Tibial artery (tissue), 4 donors: Measurements from ENCODE around the gene IRGC.

Source experiments
- DNase-seq, 2 donors: peaks; one replicate each; pipeline ENCODE4 v3.0.0-alpha.2; 2019
- H3K27ac ChIP-seq, 2 donors: fragments of 200-600 bp; sonication (generic) in 1 of 2; 1 replicate in 1 of 2; 2 replicates in 1 of 2; pipeline ENCODE4 v1.5.1; 2018 to 2019; ENCODE audit warnings: mild to moderate bottlenecking in 1 of 2
- H3K27me3 ChIP-seq, 2 donors: fragments of 200-600 bp; sonication (generic) in 1 of 2; one replicate each; pipeline versions ENCODE4 v1.5.1 to v1.6.0; 2016 to 2019
- H3K36me3 ChIP-seq, 3 donors: fragments of 200-600 bp; sonication (generic) in 2 of 3; one replicate each; pipeline ENCODE4 v1.5.1; 2016 to 2019; ENCODE audit warnings: mild to moderate bottlenecking in 2 of 3
- H3K4me1 ChIP-seq, 4 donors: fragments of 200-600 bp; sonication (generic) in 2 of 4; 1 replicate in 3 of 4; 2 replicates in 1 of 4; pipeline ENCODE4 v1.5.1; 2016 to 2019
- H3K4me3 ChIP-seq, 2 donors: fragments of 200-600 bp; sonication (generic) in 1 of 2; 1 replicate in 1 of 2; 2 replicates in 1 of 2; pipeline ENCODE4 v1.5.1; 2018 to 2019; ENCODE audit warnings: mild to moderate bottlenecking in 2 of 2
- H3K9me3 ChIP-seq, 3 donors: fragments of 200-600 bp; sonication (generic) in 1 of 3; one replicate each; pipeline ENCODE4 v1.5.1; 2016 to 2019
- CTCF ChIP-seq, 2 experiments: fragments of 200-600 bp in 1 of 2; fragments of 450-650 bp in 1 of 2; IDR thresholded peaks; one replicate each; pipeline ENCODE4 v1.5.1; 2017 to 2019; ENCODE audit warnings: antibody characterized with exemption in 2 of 2, mild to moderate bottlenecking in 1 of 2, moderate library complexity in 1 of 2
- intact Hi-C: fragments of 100-400 bp; cut with DNase I; formaldehyde crosslinking; loops from one replicate; pipeline ENCODE4 v1.15.0; 2023; ENCODE audit warnings: low total_unique reads

IRGC gene

DNA sequence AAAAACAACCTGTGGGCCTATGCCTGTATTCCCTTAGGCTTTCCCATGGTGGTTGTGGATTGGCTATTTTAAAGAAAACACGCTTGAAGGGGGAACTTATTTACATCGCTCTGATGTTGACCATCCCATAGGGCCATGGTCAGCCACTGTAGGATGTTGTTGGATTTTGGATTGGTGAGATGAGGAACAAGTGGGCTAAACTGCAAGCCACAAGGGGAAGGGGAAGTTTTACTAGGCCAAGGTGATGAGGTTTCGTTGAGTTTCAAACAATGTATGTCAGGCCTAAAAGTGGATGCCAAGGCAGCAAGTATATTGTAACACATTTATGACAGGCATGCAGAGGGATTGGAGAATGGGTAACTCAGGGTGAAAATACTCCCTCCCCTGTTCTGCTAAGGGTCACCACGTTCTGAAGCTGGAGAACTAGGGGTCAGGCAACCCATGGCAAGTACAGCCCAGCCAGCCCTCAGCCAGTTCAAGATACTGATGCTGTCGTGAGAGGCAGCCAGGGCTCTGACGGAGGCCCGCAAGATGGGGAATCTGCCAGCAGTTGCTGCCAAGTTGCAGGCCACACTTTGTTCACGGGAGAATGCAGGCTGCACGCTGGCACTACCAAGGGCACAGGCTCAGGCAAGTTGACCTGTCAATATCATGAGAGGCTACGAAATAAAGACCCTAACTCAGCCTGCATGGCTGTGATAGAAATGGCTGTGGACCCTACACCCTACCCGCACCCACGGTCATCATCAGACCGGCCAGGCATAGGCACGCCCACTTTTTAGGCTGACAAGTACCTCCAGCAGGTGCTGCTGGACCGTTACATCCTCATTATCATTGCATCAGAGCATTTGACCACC lies 11.1 kb downstream of the IRGC start:
- no peaks in the 10 kb centered on the region for H3K9me3 ChIP-seq
- no peaks in the 10 kb centered on the region for H3K4me1 ChIP-seq
- H3K27me3 ChIP-seq = peaks cover 0 to 3% of the 10 kb centered on the region in 2 donors
- no peak overlapping the region for H3K4me3 ChIP-seq
- no peak for DNase-seq
- intact Hi-C loops = no loop called here
- no peak overlapping the region for H3K27ac ChIP-seq
- peaks cover 25 to 41% (median 41%) of the 10 kb centered on the region in 3 donors for H3K36me3 ChIP-seq
- no peak for TF ChIP-seq CTCF (IDR thresholded peaks at IDR 0.05)

GRCh38 chr19:43727593-43727853 lies 11.6 kb downstream of the IRGC start:
- no peak for TF ChIP-seq CTCF (IDR thresholded peaks at IDR 0.05)
- Histone ChIP-seq H3K4me3 (no peak overlapping the region), H3K36me3 (peaks cover 30 to 47% (median 46%) of the 10 kb centered on the region in 3 donors), H3K4me1 (no peaks in the 10 kb centered on the region), H3K9me3 (no peaks in the 10 kb centered on the region), H3K27me3 (peaks cover 0 to 3% of the 10 kb centered on the region in 2 donors), H3K27ac (no peak overlapping the region)
- DNase-seq = no peak
- intact Hi-C loops = no loop called here

DNA sequence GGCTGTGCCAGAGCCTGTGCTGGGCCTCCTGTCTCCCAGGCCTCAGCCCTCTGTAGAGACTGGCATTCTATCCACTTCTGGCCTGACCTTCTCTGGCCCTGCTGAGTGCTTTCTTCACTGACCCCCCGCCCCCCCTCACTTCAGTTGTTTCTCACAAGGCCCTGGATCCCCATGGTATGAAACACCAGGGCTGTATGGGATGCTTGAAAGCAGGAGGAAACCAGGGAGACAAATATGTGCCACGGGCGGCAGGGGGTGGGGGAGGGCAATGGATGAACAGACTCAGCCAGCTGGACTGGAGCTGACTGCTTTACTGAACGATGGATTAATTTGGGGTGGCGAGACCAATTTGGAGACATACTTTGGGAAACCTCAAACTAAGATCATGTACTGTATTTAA lies 14.0 kb downstream of the IRGC start:
- intact Hi-C loops = no loop called here
- no peak overlapping the region for H3K27ac ChIP-seq
- H3K36me3 ChIP-seq = peaks cover 41 to 70% (median 69%) of the 10 kb centered on the region in 3 donors
- no peak for DNase-seq
- no peak for TF ChIP-seq CTCF (IDR thresholded peaks at IDR 0.05)
- no peak overlapping the region for H3K4me3 ChIP-seq
- H3K4me1 ChIP-seq = no peaks in the 10 kb centered on the region
- no peaks in the 10 kb centered on the region for H3K9me3 ChIP-seq
- H3K27me3 ChIP-seq = no peaks in the 10 kb centered on the region

DNA sequence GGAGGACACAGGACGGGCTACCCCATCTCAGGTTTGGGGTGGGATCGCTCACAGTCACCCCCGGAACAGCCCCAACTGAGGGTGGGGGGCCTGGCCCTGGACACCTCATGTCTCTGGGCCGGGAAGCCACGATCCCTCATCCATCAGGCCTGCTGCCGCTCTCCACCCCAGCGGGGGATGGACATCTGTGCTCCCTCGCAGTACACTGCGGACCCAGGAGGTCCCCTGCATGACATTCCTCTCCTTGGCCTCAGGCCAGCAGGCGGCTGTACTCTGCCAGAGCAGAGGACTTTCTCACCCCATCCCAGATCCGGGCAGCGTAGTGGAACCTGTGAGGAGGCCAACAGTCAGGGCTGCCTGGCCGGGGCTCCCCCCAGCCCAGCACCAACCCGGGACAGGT lies 15.5 kb downstream of the IRGC start:
- H3K4me3 ChIP-seq = no peak overlapping the region
- TF ChIP-seq CTCF (IDR thresholded peaks at IDR 0.05) = no peak
- no peaks in the 10 kb centered on the region for H3K9me3 ChIP-seq
- H3K36me3 ChIP-seq = peaks cover 45 to 84% (median 75%) of the 10 kb centered on the region in 3 donors
- intact Hi-C loops = no loop called here
- no peaks in the 10 kb centered on the region for H3K27me3 ChIP-seq
- no peaks in the 10 kb centered on the region for H3K4me1 ChIP-seq
- H3K27ac ChIP-seq = no peak overlapping the region
- DNase-seq = no peak

GRCh38 chr19:43731846-43732245 lies 16.0 kb downstream of the IRGC start:
- Histone ChIP-seq H3K4me1 (no peaks in the 10 kb centered on the region), H3K36me3 (peaks cover 50 to 89% (median 80%) of the 10 kb centered on the region in 3 donors), H3K27ac (no peak overlapping the region), H3K27me3 (no peaks in the 10 kb centered on the region), H3K9me3 (no peaks in the 10 kb centered on the region), H3K4me3 (no peak overlapping the region)
- intact Hi-C loops = no loop called here
- DNase-seq = no peak
- no peak for TF ChIP-seq CTCF (IDR thresholded peaks at IDR 0.05)
